Mesenteric fat pad (tissue), 1 donor: ENCODE data around the gene HS3ST4. TPM values are rescaled to one million over a fixed set of nuclear protein-coding genes. Genes with fewer than 3 reads are reported as not detected.
"Not testable (repeated sequence)": the region's sequence is repeated elsewhere in the genome, so short reads cannot be mapped to it uniquely, and the experiment has no call there.

Experiments
- DNase-seq: peaks from one replicate; pipeline ENCODE4 v3.0.0-alpha.2; 2020; ENCODE audit warnings: low spot score
- total RNA-seq: library from RNA; stranded (reverse); fragmentation: NEBNext Ultra II Directional; extraction: Animal tissue kit (Norgen Biotek cat#: 25700); gene quantifications from one replicate; pipeline ENCODE4 v1.2.1, GENCODE V29; 2021
- donor health status: DM: yes; HTN: yes; CAD: no.

HS3ST4 gene
- total RNA-seq, 1 donor from 2014 or later = not detected

DNA sequence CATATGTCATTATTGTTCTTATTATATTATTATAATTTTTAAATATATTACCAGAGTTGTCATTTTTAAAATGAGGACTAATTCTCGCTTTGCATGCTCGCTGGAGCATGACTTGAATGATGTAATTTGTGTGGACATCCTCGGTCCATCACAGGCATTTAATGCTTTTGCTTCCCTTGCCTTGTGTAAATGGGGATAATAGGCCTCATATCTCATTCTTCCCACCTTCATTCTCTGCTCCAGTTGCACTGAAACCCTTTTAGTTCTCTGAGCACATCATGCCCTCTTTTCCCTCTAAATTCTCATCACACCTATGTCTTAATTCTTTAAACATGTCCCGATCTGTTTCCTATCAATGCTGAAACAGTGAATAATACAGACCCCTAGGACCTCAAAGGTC is 285.4 kb downstream of the HS3ST4 start:
- no peak for DNase-seq

DNA sequence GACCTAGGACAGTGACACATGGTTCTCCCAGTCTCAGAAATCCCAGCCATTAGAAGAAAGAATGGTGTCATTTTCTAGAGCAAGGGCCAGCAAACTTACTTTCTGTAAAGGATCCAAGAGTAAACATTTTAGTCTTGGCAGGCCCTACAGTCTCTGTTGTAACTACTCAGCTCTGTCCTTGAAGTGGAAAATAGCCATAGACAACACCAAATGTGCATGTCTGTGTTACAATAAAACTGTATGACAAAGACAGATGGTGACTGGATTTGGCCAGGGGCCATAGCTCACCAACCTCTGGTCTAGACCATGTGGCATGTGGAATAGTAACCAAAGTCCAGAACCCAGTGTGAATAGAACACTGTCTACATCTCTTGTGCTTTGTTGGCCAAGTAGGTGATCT is 286.5 kb downstream of the HS3ST4 start:
- DNase-seq = no peak

- no peak for DNase-seq
Observed at GRCh38 chr16:25988084-25988483, 296.3 kb downstream of the HS3ST4 start.

- no peak for DNase-seq
Observed at GRCh38 chr16:25988882-25989281, 297.1 kb downstream of the HS3ST4 start.

GRCh38 chr16:25996052-25996451 is 304.3 kb downstream of the HS3ST4 start:
- DNase-seq = no peak

GRCh38 chr16:26005336-26005735 is 313.6 kb downstream of the HS3ST4 start:
- DNase-seq = no peak

- DNase-seq = no peak
Observed at GRCh38 chr16:26012376-26012775, 320.6 kb downstream of the HS3ST4 start.

- DNase-seq = no peak
Observed at GRCh38 chr16:26015776-26016175, 324.0 kb downstream of the HS3ST4 start.

DNA sequence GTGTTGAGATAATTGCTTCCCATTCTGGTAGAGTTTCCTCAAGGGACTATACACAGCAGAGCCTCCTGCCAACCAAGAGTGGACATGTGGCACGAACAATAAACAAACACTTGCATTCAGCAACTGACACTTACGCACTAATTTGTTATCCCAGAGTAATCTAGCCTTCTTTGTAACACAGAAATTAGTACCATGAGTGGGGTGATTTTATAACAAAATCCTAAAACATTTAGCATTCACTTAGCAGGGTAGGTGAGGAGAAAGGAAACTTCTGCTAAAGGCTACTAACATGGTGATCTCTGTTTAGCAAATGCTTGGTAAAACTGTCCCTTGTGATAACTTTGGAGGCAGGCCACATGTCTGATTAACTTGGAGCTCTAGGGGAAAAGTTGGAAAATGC is 325.2 kb downstream of the HS3ST4 start:
- DNase-seq = no peak

GRCh38 chr16:26019381-26020242 is 327.9 kb downstream of the HS3ST4 start:
- DNase-seq = no peak

- no peak for DNase-seq
Observed at GRCh38 chr16:26026709-26027450, 335.1 kb downstream of the HS3ST4 start.

GRCh38 chr16:26031286-26031685 is 339.5 kb downstream of the HS3ST4 start:
- DNase-seq = no peak

GRCh38 chr16:26032661-26033060 is 340.9 kb downstream of the HS3ST4 start:
- DNase-seq = not testable (repeated sequence)

DNA sequence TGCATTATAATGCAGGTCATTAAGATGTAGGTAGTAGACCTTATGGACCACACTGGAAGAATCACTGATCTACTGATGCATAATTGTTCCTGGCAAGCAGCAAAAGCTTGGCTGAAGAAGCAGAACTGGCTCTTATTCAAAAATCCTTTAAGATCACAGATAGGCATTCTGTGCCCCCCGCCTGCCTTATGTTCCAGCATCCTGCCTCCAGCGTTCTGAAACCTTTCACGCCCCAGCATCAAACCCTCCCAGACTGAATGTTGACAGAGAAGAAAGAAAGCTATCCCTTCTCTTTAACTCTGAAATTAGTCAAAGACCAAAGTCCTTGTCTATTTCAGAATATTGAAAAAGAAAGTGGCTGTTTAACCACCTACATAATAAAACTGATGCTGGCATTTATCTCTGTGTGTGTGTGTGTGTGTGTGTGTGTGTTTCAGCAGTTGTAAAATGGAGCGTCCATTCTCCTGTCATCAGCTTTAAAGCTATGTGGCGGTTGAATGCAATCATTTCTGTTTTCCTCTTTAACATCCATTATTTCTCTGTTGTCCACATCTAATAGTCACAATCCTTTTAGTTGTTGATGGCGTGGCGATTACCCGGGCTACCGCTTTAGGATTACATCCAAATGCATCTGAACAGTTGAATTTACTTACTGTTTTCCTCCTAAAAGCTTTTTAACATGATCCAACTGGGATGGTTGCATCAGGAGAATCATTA is 350.4 kb downstream of the HS3ST4 start:
- DNase-seq = no peak

- no peak for DNase-seq
Observed at GRCh38 chr16:26050472-26050871, 358.7 kb downstream of the HS3ST4 start.

GRCh38 chr16:26051063-26051462 is 359.3 kb downstream of the HS3ST4 start:
- no peak for DNase-seq

DNA sequence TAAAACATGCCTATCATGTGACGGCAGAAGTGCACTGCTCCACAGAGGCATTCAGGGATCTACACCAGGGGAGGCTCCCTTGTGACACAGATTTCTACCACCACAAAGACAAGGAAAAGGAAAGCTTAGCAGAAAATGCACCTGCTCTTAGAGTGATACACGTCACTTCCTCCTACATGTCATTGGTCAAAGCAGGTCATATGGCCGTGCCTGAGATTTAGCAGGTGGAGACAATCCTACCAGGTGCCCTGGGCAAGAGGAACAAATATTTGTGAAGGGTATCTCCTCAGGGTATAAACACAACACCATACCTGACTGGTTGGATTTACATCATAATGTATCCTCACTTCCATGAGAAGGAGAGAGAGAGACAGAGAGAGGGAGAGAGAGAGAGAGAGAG is 362.1 kb downstream of the HS3ST4 start:
- DNase-seq = no peak

DNA sequence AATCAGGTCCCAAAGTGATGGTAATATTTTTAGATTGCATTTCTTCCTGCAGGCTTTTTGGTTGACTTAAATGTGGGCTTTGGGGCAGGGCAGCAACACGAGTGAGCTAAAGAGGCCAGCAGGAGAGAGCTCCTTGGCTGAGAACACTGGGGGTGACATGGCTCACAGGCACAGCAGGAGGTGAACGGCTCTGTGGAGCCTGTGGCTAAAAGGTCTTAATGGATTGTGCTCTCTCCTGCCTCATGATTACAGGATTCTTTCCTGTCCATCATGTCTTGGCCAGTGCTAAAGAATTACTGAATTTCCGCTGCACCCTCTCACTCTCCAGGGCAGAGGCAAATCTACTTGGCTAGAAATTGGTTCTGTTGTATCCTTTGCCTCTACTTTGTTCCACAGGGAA is 366.6 kb downstream of the HS3ST4 start:
- no peak for DNase-seq

- DNase-seq = no peak
Observed at GRCh38 chr16:26070302-26071100, 378.7 kb downstream of the HS3ST4 start.

DNA sequence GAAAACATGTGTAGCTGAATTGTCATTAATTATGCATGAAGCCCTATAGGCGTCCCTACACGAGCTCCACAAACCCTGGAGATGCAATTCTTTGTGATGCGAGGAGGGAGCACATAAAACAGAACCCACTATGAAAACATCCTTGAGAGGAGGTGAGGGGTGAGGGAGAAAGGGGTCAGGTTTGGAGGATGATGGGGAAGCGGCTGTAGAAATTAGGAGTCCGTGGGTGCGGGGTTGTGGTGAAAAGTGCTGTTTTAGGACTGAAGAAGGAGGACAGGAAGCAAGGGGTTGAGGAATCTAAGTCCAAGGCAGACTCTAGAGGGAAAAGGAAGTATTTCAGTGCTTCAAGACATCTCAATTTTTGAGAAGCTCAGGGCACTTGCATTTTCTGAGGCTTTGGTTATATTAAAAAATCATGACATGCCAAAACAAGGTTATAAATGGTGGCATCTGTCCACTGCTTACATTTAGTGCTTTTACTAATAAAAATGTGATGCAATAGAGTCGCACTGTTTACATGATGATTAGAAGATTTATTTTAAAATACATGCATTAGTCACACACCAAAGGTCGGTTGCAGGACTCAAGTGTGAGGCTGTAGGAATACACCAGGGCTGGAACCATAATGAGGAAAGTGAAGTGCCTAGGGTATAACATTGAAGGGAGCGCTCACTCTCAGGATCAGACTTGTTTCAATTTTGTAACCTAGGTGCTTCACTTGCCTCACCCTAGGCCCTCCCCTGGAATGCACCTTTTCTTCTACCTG is 379.5 kb downstream of the HS3ST4 start:
- no peak for DNase-seq
